Vagina (tissue), 2 donors: ENCODE data around the gene DEFB113.

Experiments
- POLR2AphosphoS5 ChIP-seq, 2 donors: sonication (generic); formaldehyde crosslinking; IDR thresholded peaks; one replicate each; pipeline ENCODE4 v1.9.0; 2017; ENCODE audit warnings: antibody characterized with exemption in 2 of 2, mild to moderate bottlenecking in 2 of 2, low read depth in 1 of 2; ENCODE audit not compliant: insufficient read depth in 1 of 2
- TF ChIP-seq, protein P1 (sequence below), 3 experiments: fragments of 450-650 bp in 2 of 3; fragments of 200-600 bp in 1 of 3; sonication (generic) in 1 of 3; IDR thresholded peaks; one replicate each; pipeline ENCODE4 v1.5.1; 2017 to 2019; ENCODE audit warnings: antibody characterized with exemption in 3 of 3, mild to moderate bottlenecking in 2 of 3, moderate library complexity in 2 of 3

- TF ChIP-seq POLR2AphosphoS5 (IDR thresholded peaks at IDR 0.05; ENCODE audit: insufficient read depth in 1 of 2, low read depth in 1 of 2): no peak
- TF ChIP-seq, protein P1, sequence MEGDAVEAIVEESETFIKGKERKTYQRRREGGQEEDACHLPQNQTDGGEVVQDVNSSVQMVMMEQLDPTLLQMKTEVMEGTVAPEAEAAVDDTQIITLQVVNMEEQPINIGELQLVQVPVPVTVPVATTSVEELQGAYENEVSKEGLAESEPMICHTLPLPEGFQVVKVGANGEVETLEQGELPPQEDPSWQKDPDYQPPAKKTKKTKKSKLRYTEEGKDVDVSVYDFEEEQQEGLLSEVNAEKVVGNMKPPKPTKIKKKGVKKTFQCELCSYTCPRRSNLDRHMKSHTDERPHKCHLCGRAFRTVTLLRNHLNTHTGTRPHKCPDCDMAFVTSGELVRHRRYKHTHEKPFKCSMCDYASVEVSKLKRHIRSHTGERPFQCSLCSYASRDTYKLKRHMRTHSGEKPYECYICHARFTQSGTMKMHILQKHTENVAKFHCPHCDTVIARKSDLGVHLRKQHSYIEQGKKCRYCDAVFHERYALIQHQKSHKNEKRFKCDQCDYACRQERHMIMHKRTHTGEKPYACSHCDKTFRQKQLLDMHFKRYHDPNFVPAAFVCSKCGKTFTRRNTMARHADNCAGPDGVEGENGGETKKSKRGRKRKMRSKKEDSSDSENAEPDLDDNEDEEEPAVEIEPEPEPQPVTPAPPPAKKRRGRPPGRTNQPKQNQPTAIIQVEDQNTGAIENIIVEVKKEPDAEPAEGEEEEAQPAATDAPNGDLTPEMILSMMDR (IDR thresholded peaks at IDR 0.05): no peak
These were observed 25.9 kb upstream of the DEFB113 start for GRCh38 chr6:49995278-49995677.
